ENCODE measurements around the gene SOX18.

Gene SOX18

GRCh38 chr20:64052987-64053840, 3.8 kb upstream of the SOX18 start:
- DNase-seq (ENCODE audit: low read depth in 2 of 2): no peak

DNA sequence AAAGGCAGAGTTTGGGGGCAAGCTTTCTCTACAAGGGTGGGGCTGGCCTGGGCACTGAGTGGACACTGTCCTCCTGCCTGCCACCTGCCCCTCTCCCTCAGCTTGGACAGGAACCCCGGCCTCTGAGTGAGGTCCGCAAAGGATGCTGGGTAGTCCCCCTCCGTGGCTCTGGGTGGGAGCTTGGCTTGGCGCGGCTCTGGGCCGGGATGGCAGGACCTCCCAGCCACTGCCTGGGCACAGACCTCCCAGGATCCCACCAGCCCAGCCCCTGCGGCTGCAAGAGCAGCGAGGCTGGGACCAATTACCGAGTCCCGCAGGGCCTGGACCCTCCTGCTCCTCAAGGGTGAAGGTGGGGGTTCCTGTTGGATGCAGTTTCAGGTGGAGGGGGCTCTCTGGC, 2.9 kb upstream of the SOX18 start:
- DNase-seq (ENCODE audit: low read depth in 2 of 2): no peak

DNA sequence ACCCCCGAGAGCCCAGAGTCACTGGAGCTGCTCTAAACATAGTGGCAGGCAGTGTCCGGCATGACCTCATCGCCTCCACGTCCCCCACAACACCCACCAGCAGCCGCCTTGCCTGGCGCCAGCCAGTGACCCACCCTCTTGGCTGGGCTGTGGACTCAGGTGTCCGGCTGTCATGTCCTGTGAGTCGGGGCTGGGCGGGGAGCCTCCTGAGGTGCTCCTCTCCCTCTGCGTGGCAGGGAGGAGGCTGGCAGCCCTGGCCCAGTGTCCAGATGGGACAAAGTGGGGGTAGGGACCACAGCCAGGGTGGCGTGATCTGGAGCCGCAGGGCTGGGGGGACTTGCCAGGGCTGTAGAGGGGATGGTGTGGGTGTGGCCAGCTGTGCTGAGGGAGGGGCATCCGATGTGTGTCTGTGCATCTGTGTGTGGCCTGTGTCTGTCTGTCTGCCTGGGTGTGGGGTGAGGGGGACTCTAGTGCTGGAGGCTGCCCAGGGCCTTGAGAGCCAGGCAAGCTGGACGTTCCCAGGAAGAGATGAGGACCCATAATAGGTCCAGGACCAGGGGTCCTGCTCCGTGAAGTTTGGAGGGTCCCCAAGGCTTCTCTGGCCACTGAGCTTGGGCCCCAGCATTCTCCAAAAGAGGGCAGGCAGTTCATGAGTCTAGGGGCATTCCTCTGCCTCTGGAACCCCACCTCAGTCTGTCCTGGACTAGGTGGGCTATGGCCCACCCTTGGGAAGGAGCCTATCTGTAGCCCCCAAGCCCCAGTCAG, 2.3 kb upstream of the SOX18 start:
- no peak for DNase-seq (ENCODE audit: low read depth in 2 of 2)

- no peak for DNase-seq (ENCODE audit: low read depth in 2 of 2)
Measured at GRCh38 chr20:64051033-64051452, 1.6 kb upstream of the SOX18 start.

DNA sequence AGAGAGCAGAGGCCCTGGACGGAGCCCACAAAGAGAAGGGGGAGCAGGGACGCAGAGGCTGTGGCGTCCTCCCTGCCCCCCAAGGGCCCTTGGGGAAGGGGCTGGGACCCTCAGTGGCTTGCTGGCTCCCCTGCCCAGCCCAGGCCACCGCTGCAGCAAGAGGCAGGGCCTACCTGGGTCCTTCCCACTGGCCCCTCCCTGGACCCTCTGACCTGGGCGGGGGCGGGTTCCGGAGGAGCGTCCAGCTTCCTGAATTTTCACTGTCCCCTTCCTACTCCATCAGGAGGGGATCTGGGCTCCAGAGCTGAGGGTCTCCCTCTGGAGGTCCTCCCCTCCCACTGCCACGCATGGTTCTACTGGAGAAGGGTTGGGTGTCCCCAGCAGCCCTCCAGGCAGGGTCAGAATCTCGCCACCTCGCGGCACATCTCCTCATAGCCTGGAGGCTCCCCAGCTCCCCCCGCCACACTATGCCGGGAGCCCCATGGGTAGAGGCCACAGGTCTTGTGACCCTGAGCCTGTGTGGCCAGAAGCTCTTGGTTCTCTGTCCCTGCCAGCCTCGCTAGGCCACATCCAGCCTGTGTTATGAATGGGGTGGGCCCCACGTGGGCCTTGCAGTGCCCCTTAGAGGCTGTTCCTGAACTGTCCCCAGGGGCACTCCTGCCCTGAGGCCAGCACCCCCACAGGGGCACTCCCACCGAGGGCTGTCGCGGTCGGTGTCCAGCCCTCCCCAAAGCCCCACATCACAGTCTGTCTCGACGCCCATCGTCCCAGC, 1.0 kb upstream of the SOX18 start:
- no peak for DNase-seq (ENCODE audit: low read depth in 2 of 2)

- no peak for DNase-seq (ENCODE audit: low read depth in 2 of 2)
Measured at GRCh38 chr20:64049878-64050260, 430 bp upstream of the SOX18 start.

- no peak for DNase-seq (ENCODE audit: low read depth in 2 of 2)
Measured at GRCh38 chr20:64048402-64049044, 916 bp downstream of the SOX18 start.

DNA sequence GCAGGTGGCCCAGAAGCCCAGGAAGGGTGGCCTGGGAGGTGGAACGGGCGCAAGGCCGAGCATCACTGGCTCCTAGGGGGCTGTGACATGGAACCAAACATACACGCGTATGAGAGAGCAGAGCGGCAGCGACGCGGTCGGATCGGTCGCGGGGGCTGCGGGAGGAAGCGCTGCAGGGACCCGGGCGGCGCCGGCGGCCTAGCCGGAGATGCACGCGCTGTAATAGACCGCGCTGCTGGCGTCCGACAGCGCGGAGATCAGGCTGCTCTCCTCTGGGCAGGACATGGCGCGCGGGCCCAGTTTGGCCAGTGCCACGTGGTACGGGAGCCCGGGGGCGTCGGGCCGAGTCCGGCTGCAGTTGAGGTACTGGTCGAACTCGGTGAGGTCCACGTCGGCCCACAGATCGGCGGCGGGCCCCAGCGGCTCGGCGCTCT, 1.5 kb downstream of the SOX18 start:
- DNase-seq (ENCODE audit: low read depth in 2 of 2): no peak

- DNase-seq (ENCODE audit: low read depth in 2 of 2): no peak
Measured at GRCh38 chr20:64047046-64047389, 2.4 kb downstream of the SOX18 start.

- DNase-seq (ENCODE audit: low read depth in 2 of 2): no peak
Measured at GRCh38 chr20:64045346-64046011, 4.0 kb downstream of the SOX18 start.

- DNase-seq (ENCODE audit: low read depth in 2 of 2): no peak
Measured at GRCh38 chr20:64044484-64045247, 4.8 kb downstream of the SOX18 start.

GRCh38 chr20:64043768-64044167, 5.7 kb downstream of the SOX18 start:
- DNase-seq (ENCODE audit: low read depth in 2 of 2): no peak

- no peak for DNase-seq (ENCODE audit: low read depth in 2 of 2)
Measured at GRCh38 chr20:64042054-64042781, 7.2 kb downstream of the SOX18 start.

GRCh38 chr20:64041781-64042053, 7.7 kb downstream of the SOX18 start:
- no peak for DNase-seq (ENCODE audit: low read depth in 2 of 2)

- DNase-seq (ENCODE audit: low read depth in 2 of 2): no peak
Measured at GRCh38 chr20:64041040-64041780, 8.2 kb downstream of the SOX18 start.

GRCh38 chr20:64040231-64041039, 9.0 kb downstream of the SOX18 start:
- DNase-seq (ENCODE audit: low read depth in 2 of 2): no peak

DNA sequence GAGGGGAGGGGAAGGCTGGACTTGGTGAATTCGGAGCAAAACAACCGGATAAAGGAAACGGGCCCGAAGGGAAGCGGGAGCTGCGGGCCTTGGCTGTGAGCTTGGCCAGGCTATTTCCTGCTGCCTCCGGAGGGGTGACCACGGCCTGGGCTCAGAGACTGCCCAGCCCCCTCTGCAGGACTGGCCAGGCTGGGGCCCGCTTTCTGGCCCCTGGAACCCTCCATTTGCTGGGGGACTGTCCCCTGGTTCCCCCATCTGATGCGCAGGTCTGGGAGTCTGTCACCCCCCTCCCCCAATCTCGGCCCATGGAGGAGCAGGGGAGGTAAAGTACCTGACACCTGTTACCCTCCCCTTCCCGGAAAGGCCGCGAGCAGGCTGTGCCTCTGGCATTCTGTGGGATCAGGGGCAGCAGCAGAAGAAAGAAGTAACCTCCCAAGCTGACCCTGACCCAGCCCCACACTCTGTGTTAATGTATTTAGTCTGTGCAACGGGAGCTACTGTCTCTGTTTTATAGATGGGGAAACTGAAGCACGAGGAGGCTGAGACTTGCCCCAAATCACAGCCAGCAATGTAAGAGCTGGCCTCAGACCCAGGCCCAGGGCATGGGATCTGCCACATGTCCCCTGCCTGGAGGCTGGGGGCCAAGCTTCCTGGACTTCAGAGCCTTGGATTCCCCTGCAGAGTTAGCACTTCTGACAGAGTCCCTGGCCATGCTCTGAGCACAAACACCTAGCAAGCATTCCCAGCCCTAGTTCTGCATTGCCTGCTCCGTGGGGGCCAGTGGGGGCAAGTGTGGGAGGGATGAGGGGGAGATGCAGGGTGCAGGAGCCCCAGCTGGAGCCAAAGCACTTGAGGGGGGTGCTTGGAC, 9.9 kb downstream of the SOX18 start:
- DNase-seq (ENCODE audit: low read depth in 2 of 2): no peak
